Measurements from ENCODE around the gene RB1. TPM values are rescaled to one million over a fixed set of nuclear protein-coding genes. Genes with fewer than 3 reads are reported as not detected.

The RB1 gene
- total and polyA plus RNA-seq, 2 donors from 2014 or later: 12.3 to 46.5 TPM

DNA sequence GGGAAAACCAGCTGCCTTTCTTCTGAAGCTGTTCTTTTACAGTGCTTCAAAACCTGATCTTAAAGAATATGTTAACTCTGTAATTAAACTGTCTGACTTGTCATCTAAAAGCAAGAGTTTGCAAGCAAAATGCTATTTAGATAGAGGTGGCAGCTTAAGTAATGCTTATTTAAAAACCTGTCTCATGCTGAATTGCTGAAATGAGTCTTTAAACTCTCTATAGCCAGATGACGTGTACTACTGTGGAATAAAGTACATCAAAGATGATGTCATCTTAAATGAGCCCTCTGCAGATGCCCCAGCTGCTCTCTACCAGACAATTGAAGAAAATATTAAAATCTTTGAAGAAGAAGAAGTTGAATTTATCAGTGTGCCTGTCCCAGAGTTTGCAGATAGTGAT is 47.6 kb upstream of the RB1 start:
- H3K9me3 ChIP-seq (ENCODE audit: control insufficient read depth in 2 of 3, insufficient read depth in 1 of 3, low read length in 3 of 3): no peaks in the 10 kb centered on the region
- no peak overlapping the region for H3K27ac ChIP-seq (ENCODE audit: low read depth in 2 of 2, low read length in 2 of 2)
- FAIRE-seq (no peak), DNase-seq (no peak)
- H3K36me3 ChIP-seq (ENCODE audit: control insufficient read depth in 2 of 3, insufficient read depth in 3 of 3, low read length in 3 of 3): peaks cover 14 to 47% (median 18%) of the 10 kb centered on the region in 3 donors
- TF ChIP-seq, protein P1, sequence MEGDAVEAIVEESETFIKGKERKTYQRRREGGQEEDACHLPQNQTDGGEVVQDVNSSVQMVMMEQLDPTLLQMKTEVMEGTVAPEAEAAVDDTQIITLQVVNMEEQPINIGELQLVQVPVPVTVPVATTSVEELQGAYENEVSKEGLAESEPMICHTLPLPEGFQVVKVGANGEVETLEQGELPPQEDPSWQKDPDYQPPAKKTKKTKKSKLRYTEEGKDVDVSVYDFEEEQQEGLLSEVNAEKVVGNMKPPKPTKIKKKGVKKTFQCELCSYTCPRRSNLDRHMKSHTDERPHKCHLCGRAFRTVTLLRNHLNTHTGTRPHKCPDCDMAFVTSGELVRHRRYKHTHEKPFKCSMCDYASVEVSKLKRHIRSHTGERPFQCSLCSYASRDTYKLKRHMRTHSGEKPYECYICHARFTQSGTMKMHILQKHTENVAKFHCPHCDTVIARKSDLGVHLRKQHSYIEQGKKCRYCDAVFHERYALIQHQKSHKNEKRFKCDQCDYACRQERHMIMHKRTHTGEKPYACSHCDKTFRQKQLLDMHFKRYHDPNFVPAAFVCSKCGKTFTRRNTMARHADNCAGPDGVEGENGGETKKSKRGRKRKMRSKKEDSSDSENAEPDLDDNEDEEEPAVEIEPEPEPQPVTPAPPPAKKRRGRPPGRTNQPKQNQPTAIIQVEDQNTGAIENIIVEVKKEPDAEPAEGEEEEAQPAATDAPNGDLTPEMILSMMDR (IDR thresholded peaks at IDR 0.05; ENCODE audit: borderline replicate concordance, extremely low read depth, insufficient read depth): no peak
- H3K27me3 ChIP-seq (ENCODE audit: control insufficient read depth, insufficient read depth, low read length): no peaks in the 10 kb centered on the region
- intact Hi-C loops (cut with DNase I): no loop called here
- H3K4me1 ChIP-seq (ENCODE audit: control insufficient read depth in 2 of 3, insufficient read depth in 2 of 3, low read depth in 1 of 3, low read length in 3 of 3): peaks cover 0 to 7% (median 5%) of the 10 kb centered on the region in 3 donors
- no peak overlapping the region for H3K9ac ChIP-seq (ENCODE audit: low read length in 3 of 3)
- no peak overlapping the region for H3K4me3 ChIP-seq (ENCODE audit: low read length in 3 of 3)

DNA sequence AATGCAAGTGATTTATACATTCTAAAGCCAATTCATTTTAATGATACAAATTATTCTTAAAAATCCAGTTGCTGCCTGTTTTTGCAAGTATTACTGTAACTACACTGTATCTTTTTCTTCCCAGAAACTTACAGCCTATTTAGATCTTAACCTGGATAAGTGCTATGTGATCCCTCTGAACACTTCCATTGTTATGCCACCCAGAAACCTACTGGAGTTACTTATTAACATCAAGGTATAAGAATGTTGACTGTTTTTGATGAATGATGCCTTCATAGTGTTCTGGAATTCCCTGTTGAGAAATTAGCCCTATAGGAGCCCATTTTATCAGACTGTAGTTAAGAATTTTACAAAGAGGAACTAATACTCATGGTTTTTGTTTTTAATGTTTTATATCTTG is 45.5 kb upstream of the RB1 start:
- H3K9me3 ChIP-seq (ENCODE audit: control insufficient read depth in 2 of 3, insufficient read depth in 1 of 3, low read length in 3 of 3): no peaks in the 10 kb centered on the region
- no peak overlapping the region for H3K27ac ChIP-seq (ENCODE audit: low read depth in 2 of 2, low read length in 2 of 2)
- peak in 2 of 5 donors; percentile 64 to 67 for DNase-seq
- H3K36me3 ChIP-seq (ENCODE audit: control insufficient read depth in 2 of 3, insufficient read depth in 3 of 3, low read length in 3 of 3): peaks cover 18 to 58% (median 24%) of the 10 kb centered on the region in 3 donors
- H3K9ac ChIP-seq (ENCODE audit: low read length in 3 of 3): no peak overlapping the region
- no peak overlapping the region for H3K4me3 ChIP-seq (ENCODE audit: low read length in 3 of 3)
- H3K27me3 ChIP-seq (ENCODE audit: control insufficient read depth, insufficient read depth, low read length): no peaks in the 10 kb centered on the region
- TF ChIP-seq, protein P1 (IDR thresholded peaks at IDR 0.05; ENCODE audit: borderline replicate concordance, extremely low read depth, insufficient read depth): no peak
- FAIRE-seq: no peak
- H3K4me1 ChIP-seq (ENCODE audit: control insufficient read depth in 2 of 3, insufficient read depth in 2 of 3, low read depth in 1 of 3, low read length in 3 of 3): peaks cover 0 to 3% (median 0%) of the 10 kb centered on the region in 3 donors
- intact Hi-C loops (cut with DNase I): no loop called here

DNA sequence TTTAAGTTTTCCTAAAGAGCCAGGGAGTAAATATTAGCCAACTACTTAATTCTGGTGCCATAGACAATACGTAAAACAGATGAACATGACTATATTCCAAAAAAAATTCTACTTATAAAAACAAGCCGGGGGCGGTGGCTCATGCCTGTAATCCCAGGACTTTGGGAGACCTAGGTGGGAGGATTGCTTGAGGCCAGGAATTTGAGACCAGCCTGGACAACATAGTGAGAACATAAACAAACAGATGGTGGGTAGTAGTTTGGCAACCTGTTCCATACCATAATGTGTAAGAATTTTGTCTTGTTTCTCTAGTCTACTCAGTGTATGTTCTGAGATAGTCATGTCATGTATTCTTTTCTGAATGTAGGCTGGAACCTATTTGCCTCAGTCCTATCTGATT is 45.1 kb upstream of the RB1 start:
- TF ChIP-seq, protein P1 (IDR thresholded peaks at IDR 0.05; ENCODE audit: borderline replicate concordance, extremely low read depth, insufficient read depth): no peak
- Histone ChIP-seq H3K9ac (ENCODE audit: low read length in 3 of 3) (no peak overlapping the region), H3K4me1 (ENCODE audit: control insufficient read depth in 2 of 3, insufficient read depth in 2 of 3, low read depth in 1 of 3, low read length in 3 of 3) (peaks cover 0 to 5% (median 0%) of the 10 kb centered on the region in 3 donors), H3K27ac (ENCODE audit: low read depth in 2 of 2, low read length in 2 of 2) (no peak overlapping the region), H3K9me3 (ENCODE audit: control insufficient read depth in 2 of 3, insufficient read depth in 1 of 3, low read length in 3 of 3) (no peaks in the 10 kb centered on the region), H3K27me3 (ENCODE audit: control insufficient read depth, insufficient read depth, low read length) (no peaks in the 10 kb centered on the region), H3K4me3 (ENCODE audit: low read length in 3 of 3) (no peak overlapping the region), H3K36me3 (ENCODE audit: control insufficient read depth in 2 of 3, insufficient read depth in 3 of 3, low read length in 3 of 3) (peaks cover 22 to 62% (median 28%) of the 10 kb centered on the region in 3 donors)
- FAIRE-seq (no peak), DNase-seq (no peak)
- intact Hi-C loops (cut with DNase I): no loop called here

DNA sequence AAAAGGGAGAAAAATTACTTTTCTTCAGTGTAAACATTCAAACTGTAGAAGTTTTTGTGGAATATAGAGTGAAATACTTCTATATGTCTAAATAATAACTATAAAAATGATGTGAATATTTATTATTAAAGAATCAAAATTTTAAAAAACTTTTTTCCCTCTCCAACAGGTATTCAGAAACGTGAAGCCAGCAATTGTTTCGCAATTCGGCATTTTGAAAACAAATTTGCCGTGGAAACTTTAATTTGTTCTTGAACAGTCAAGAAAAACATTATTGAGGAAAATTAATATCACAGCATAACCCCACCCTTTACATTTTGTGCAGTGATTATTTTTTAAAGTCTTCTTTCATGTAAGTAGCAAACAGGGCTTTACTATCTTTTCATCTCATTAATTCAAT is 42.6 kb upstream of the RB1 start:
- TF ChIP-seq, protein P1 (IDR thresholded peaks at IDR 0.05; ENCODE audit: borderline replicate concordance, extremely low read depth, insufficient read depth): no peak
- DNase-seq: no peak
- no peak overlapping the region for H3K27ac ChIP-seq (ENCODE audit: low read depth in 2 of 2, low read length in 2 of 2)

More for the DNA sequence above, 42.6 kb upstream of the RB1 start:
- Histone ChIP-seq H3K4me3 (ENCODE audit: low read length in 3 of 3) (no peak overlapping the region), H3K9me3 (ENCODE audit: control insufficient read depth in 2 of 3, insufficient read depth in 1 of 3, low read length in 3 of 3) (no peaks in the 10 kb centered on the region), H3K4me1 (ENCODE audit: control insufficient read depth in 2 of 3, insufficient read depth in 2 of 3, low read depth in 1 of 3, low read length in 3 of 3) (peaks cover 0 to 8% (median 0%) of the 10 kb centered on the region in 3 donors), H3K36me3 (ENCODE audit: control insufficient read depth in 2 of 3, insufficient read depth in 3 of 3, low read length in 3 of 3) (peaks cover 22 to 59% (median 27%) of the 10 kb centered on the region in 3 donors), H3K9ac (ENCODE audit: low read length in 3 of 3) (no peak overlapping the region), H3K27me3 (ENCODE audit: control insufficient read depth, insufficient read depth, low read length) (no peaks in the 10 kb centered on the region)
- FAIRE-seq: no peak
- intact Hi-C loops (cut with DNase I): no loop called here

Measured in kidney (tissue), 14 donors.